ENCODE data around the gene CNOT11.

CNOT11 gene

GRCh38 chr2:101297383-101297782 is 44.7 kb downstream of the CNOT11 start:
- no peak overlapping the region for H3K4me3 ChIP-seq (ENCODE audit: low read depth, low read length)
- no peak for TF ChIP-seq CTCF (IDR thresholded peaks at IDR 0.05; ENCODE audit: low read depth, low read length)

DNA sequence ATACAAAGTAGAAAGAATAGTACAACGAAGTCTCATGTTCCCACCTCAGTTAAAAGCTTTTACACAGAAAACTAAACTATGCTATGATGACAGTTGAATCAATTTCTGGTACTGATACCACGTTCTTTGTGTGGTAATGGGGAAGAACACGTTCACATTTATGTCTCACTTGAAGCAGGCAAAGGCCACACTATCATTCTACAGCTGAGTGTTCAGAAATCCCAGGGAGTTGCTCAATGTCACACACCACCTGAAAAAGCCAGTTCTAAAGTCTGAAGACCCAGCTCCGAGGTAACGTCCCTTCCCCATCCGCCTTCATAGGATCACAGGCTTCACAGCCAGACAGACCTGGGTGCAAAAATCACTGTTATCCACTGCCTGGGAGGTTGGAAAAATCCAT is 46.9 kb downstream of the CNOT11 start:
- H3K4me3 ChIP-seq (ENCODE audit: low read depth, low read length), result no peak overlapping the region
- no peak for TF ChIP-seq CTCF (IDR thresholded peaks at IDR 0.05; ENCODE audit: low read depth, low read length)

- no peak for TF ChIP-seq CTCF (IDR thresholded peaks at IDR 0.05; ENCODE audit: low read depth, low read length)
- no peak overlapping the region for H3K4me3 ChIP-seq (ENCODE audit: low read depth, low read length)
Measured at GRCh38 chr2:101300164-101300563, 47.5 kb downstream of the CNOT11 start.

GRCh38 chr2:101300836-101301235 is 48.1 kb downstream of the CNOT11 start:
- TF ChIP-seq CTCF (IDR thresholded peaks at IDR 0.05; ENCODE audit: low read depth, low read length), result no peak
- no peak overlapping the region for H3K4me3 ChIP-seq (ENCODE audit: low read depth, low read length)

DNA sequence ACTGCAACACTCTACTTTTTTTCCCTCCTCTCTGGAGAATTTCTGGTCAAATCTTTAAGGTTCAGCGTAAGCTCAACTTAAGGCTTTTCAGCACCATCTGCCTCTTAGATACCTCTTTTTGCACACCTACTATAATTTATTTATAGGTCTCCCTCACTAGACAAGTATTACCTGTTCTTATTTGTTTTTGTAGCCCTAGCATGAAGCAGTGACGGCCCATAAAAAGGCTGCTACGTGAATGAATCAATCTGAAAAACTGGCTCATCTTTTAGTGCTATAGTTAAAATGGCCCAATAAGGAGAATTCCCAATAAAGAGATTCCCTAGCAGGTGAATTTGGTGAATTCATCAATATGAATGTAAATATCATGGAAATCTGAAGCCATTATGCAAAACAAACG is 49.3 kb downstream of the CNOT11 start:
- TF ChIP-seq CTCF (IDR thresholded peaks at IDR 0.05; ENCODE audit: low read depth, low read length), result no peak
- no peak overlapping the region for H3K4me3 ChIP-seq (ENCODE audit: low read depth, low read length)

GRCh38 chr2:101303688-101304087 is 51.0 kb downstream of the CNOT11 start:
- no peak for TF ChIP-seq CTCF (IDR thresholded peaks at IDR 0.05; ENCODE audit: low read depth, low read length)
- no peak overlapping the region for H3K4me3 ChIP-seq (ENCODE audit: low read depth, low read length)

DNA sequence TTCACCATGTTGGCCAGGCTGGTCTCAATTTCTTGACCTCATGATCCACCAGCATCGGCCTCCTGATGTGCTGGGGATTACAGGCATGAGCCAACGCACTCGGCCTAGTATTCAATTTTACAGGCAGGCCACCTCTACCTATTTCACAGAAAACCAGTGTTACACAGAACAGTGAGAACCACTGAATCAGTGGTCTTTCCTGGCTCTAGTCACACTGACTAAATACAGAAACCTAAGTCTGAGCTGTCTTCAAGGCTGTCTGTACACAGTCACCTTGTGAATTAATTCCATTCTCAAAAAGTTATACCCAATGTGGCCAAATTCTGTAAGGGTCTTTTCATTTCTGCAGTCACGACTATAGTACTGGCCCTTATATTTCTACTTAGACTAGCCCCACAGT is 52.3 kb downstream of the CNOT11 start:
- no peak overlapping the region for H3K4me3 ChIP-seq (ENCODE audit: low read depth, low read length)
- TF ChIP-seq CTCF (IDR thresholded peaks at IDR 0.05; ENCODE audit: low read depth, low read length), result no peak
